IMR-90 (cell line): ENCODE measurements around the gene CRYBB1. TPM values are rescaled to one million over a fixed set of nuclear protein-coding genes. Genes with fewer than 3 reads are reported as not detected.

Experiments used
- ATAC-seq: fragments of 200-7000 bp; cut with Tn5 transposase; 2 replicates; pipeline ENCODE4 v1.9.1; 2020; ENCODE audit warnings: low read depth, mild to moderate bottlenecking, moderate library complexity
- BruUV-seq: library from RNA; stranded (reverse); fragments of 400-500 nt; replicated peaks from 2 replicates; lab custom pipeline; 2021; lab: Mats Ljungman, UMichigan
- CTCF ChIA-PET: fragments of 300-600 bp; formaldehyde crosslinking; extraction: SDS; loops from one replicate; lab custom pipeline; 2021; ENCODE audit warnings: antibody characterized with exemption; lab: Yijun Ruan, JAX
- POLR2A ChIA-PET: fragments of 300-600 bp; sonication (Branson Sonifier 250); formaldehyde crosslinking; loops from one replicate; lab custom pipeline; 2022; ENCODE audit warnings: antibody characterized with exemption; ENCODE audit not compliant: unreplicated experiment; lab: Charles Lee
- DNase-seq: peaks from one replicate; pipeline ENCODE4 v3.0.0; 2013
- H2AFZ ChIP-seq: replicated peaks from 2 replicates; pipeline ENCODE3; 2013; ENCODE audit warnings: low read length, mild to moderate bottlenecking; ENCODE audit not compliant: poor library complexity
- H2AK5ac ChIP-seq: 2 replicates; pipeline ENCODE4 v1.6.1; 2013; ENCODE audit warnings: low read depth, low read length, inconsistent platforms
- H2AK9ac ChIP-seq: replicated peaks from 2 replicates; pipeline ENCODE3; 2013; ENCODE audit warnings: mild to moderate bottlenecking, low read depth, low read length, moderate library complexity; ENCODE audit not compliant: poor library complexity
- H2BK120ac ChIP-seq: 2 replicates; pipeline ENCODE4 v1.6.1; 2013; ENCODE audit warnings: low read depth, low read length, inconsistent platforms
- H2BK15ac ChIP-seq: 3 replicates; pipeline ENCODE4 v1.6.1; 2013; ENCODE audit warnings: low read depth, low read length, inconsistent platforms
- H2BK20ac ChIP-seq: 2 replicates; pipeline ENCODE4 v1.6.1; 2013; ENCODE audit warnings: low read depth, mild to moderate bottlenecking, inconsistent platforms, low read length, moderate library complexity
- H2BK5ac ChIP-seq: 2 replicates; pipeline ENCODE4 v1.6.1; 2013; ENCODE audit warnings: mild to moderate bottlenecking, low read depth, low read length, inconsistent platforms; ENCODE audit not compliant: poor library complexity, severe bottlenecking
- H3K14ac ChIP-seq: replicated peaks from 2 replicates; pipeline ENCODE4 v1.6.1; 2013; ENCODE audit warnings: low read depth, low read length, inconsistent platforms
- H3K18ac ChIP-seq: 2 replicates; pipeline ENCODE4 v1.6.1; 2013; ENCODE audit warnings: low read depth, low read length, control low read depth
- H3K23ac ChIP-seq: 2 replicates; pipeline ENCODE4 v1.6.1; 2013; ENCODE audit warnings: low read depth, low read length, inconsistent platforms
- H3K27ac ChIP-seq: 2 replicates; pipeline ENCODE4 v1.5.1; 2013; ENCODE audit warnings: mild to moderate bottlenecking, control low read depth, low read length; ENCODE audit not compliant: insufficient read depth
- H3K27me3 ChIP-seq: 2 replicates; pipeline ENCODE4 v1.6.1; 2013; ENCODE audit warnings: low read length; ENCODE audit not compliant: control insufficient read depth, insufficient read depth
- H3K36me3 ChIP-seq: 2 replicates; pipeline ENCODE4 v1.6.1; 2013; ENCODE audit warnings: low read length, mixed read lengths; ENCODE audit not compliant: control insufficient read depth, insufficient read depth
- H3K4ac ChIP-seq: 2 replicates; pipeline ENCODE4 v1.6.1; 2013; ENCODE audit warnings: low read depth, low read length, inconsistent platforms
- H3K4me1 ChIP-seq: 2 replicates; pipeline ENCODE4 v1.6.1; 2013; ENCODE audit warnings: low read length, mixed read lengths; ENCODE audit not compliant: control insufficient read depth, insufficient read depth
- H3K4me2 ChIP-seq: 2 replicates; pipeline ENCODE4 v1.6.1; 2013; ENCODE audit warnings: low read depth, mild to moderate bottlenecking, control low read depth, low read length, moderate library complexity
- H3K4me3 ChIP-seq: 2 replicates; pipeline ENCODE4 v1.5.1; 2013; ENCODE audit warnings: low read depth, mild to moderate bottlenecking, control low read depth, low read length, moderate library complexity; ENCODE audit not compliant: insufficient read depth
- H3K56ac ChIP-seq: 2 replicates; pipeline ENCODE4 v1.6.1; 2013; ENCODE audit warnings: low read length, inconsistent platforms; ENCODE audit not compliant: insufficient read depth; ENCODE audit errors: extremely low read depth
- H3K79me1 ChIP-seq, 2 experiments: 2 replicates each; pipeline ENCODE4 v1.6.1; 2013; ENCODE audit warnings: low read length in 2 of 2, inconsistent platforms in 1 of 2, low read depth in 1 of 2
- H3K9ac ChIP-seq: 2 replicates; pipeline ENCODE4 v1.6.1; 2013; ENCODE audit warnings: low read depth, low read length, control low read depth
- H3K9me1 ChIP-seq: 2 replicates; pipeline ENCODE4 v1.6.1; 2013; ENCODE audit warnings: low read length, inconsistent platforms; ENCODE audit not compliant: insufficient read depth
- H3K9me3 ChIP-seq: 2 replicates; pipeline ENCODE4 v1.6.1; 2013; ENCODE audit warnings: low read length; ENCODE audit not compliant: control insufficient read depth, insufficient read depth
- H4K20me1 ChIP-seq: 2 replicates; pipeline ENCODE4 v1.6.1; 2013; ENCODE audit warnings: low read length, inconsistent platforms; ENCODE audit not compliant: insufficient read depth
- H4K5ac ChIP-seq: 2 replicates; pipeline ENCODE4 v1.6.1; 2013; ENCODE audit warnings: mild to moderate bottlenecking, low read depth, low read length, control low read depth
- H4K8ac ChIP-seq, 2 experiments: 2 replicates each; pipeline ENCODE4 v1.6.1; 2013; ENCODE audit warnings: low read depth in 2 of 2, low read length in 2 of 2, control low read depth in 1 of 2, inconsistent platforms in 1 of 2
- H4K91ac ChIP-seq: 2 replicates; pipeline ENCODE4 v1.6.1; 2013; ENCODE audit warnings: low read depth, low read length, inconsistent platforms; ENCODE audit not compliant: insufficient read depth
- BHLHE40 ChIP-seq: fragments of 150-350 bp; IDR thresholded peaks from 2 replicates; pipeline ENCODE4 v1.6.1; 2016; ENCODE audit warnings: mild to moderate bottlenecking, low read depth, low read length
- CEBPB ChIP-seq: IDR thresholded peaks from 2 replicates; pipeline ENCODE4 v1.6.1; 2012; ENCODE audit warnings: low read depth, low read length, improper control_type of control experiment
- CHD1 ChIP-seq: IDR thresholded peaks from 2 replicates; pipeline ENCODE4 v1.6.1; 2012; ENCODE audit warnings: low read depth, low read length, improper control_type of control experiment
- CTCF ChIP-seq: conservative IDR thresholded peaks from 2 replicates; pipeline ENCODE4 v1.5.1; 2012; ENCODE audit warnings: mild to moderate bottlenecking, low read depth, low read length, improper control_type of control experiment
- FOS ChIP-seq: fragments of 150-350 bp; IDR thresholded peaks from 2 replicates; pipeline ENCODE4 v1.6.1; 2016; ENCODE audit warnings: low read depth, low read length
- MAFK ChIP-seq: IDR thresholded peaks from 2 replicates; pipeline ENCODE4 v1.6.1; 2012; ENCODE audit warnings: low read depth, low read length, improper control_type of control experiment
- MAZ ChIP-seq: IDR thresholded peaks from 2 replicates; pipeline ENCODE4 v1.6.1; 2012; ENCODE audit warnings: low read depth, mild to moderate bottlenecking, low read length, improper control_type of control experiment, moderate library complexity, borderline replicate concordance
- MXI1 ChIP-seq: IDR thresholded peaks from 2 replicates; pipeline ENCODE4 v1.6.1; 2012; ENCODE audit warnings: low read depth, mild to moderate bottlenecking, low read length, moderate library complexity, borderline replicate concordance
- NFE2L2 ChIP-seq: fragments of 150-350 bp; IDR thresholded peaks from 2 replicates; pipeline ENCODE4 v1.6.1; 2016; ENCODE audit warnings: low read depth, mild to moderate bottlenecking, low read length
- POLR2A ChIP-seq: IDR thresholded peaks from 2 replicates; pipeline ENCODE4 v1.6.1; 2012; ENCODE audit warnings: mild to moderate bottlenecking, low read depth, low read length
- RAD21 ChIP-seq: IDR thresholded peaks from 2 replicates; pipeline ENCODE4 v1.6.1; 2012; ENCODE audit warnings: low read length, improper control_type of control experiment
- RCOR1 ChIP-seq: IDR thresholded peaks from 2 replicates; pipeline ENCODE4 v1.6.1; 2012; ENCODE audit warnings: mild to moderate bottlenecking, low read length, improper control_type of control experiment; ENCODE audit not compliant: insufficient replicate concordance
- RFX5 ChIP-seq: IDR thresholded peaks from 2 replicates; pipeline ENCODE4 v1.8.0; 2012; ENCODE audit warnings: low read depth, mild to moderate bottlenecking, low read length, moderate library complexity
- SMC3 ChIP-seq: fragments of 150-350 bp; IDR thresholded peaks from 2 replicates; pipeline ENCODE4 v1.6.1; 2016; ENCODE audit warnings: low read depth, mild to moderate bottlenecking, antibody characterized with exemption, low read length, moderate library complexity
- WGBS, 2 experiments: methylation state at CpG; one replicate each; pipeline versions ENCODE4 v1.1.5 to v1.1.7; 2013; ENCODE audit warnings: missing lambda C conversion rate in 2 of 2; ENCODE audit not compliant: insufficient read length in 1 of 2; ENCODE audit errors: extremely low coverage in 2 of 2; 5-methylcytosine and 5-hydroxymethylcytosine counted together
- dilution Hi-C: fragments of 300-500 bp; cut with HindIII; formaldehyde crosslinking; loops from one replicate; pipeline ENCODE4 v1.14.3; 2018; ENCODE audit warnings: low sequenced_read_pairs; ENCODE audit not compliant: unreplicated experiment
- in situ Hi-C: fragments of 300-500 bp; cut with MboI; formaldehyde crosslinking; loops from 3 replicates; pipeline ENCODE4 v1.14.3; 2019; ENCODE audit warnings: low sequenced_read_pairs, inconsistent platforms, mixed read lengths
- intact Hi-C: fragments of 100-400 bp; cut with micrococcal nuclease; formaldehyde crosslinking; loops from 2 replicates; pipeline ENCODE4 v1.10.0; 2022
- polyA plus RNA-seq, 3 experiments: library from polyadenylated mRNA; depleted of rRNA; stranded (reverse); fragments of >200 nt; gene quantifications; 2 replicates each; pipeline ENCODE4 v1.2.3, GENCODE V29; 2012; ENCODE audit warnings: low replicate concordance in 1 of 3
- total RNA-seq: library from RNA; depleted of rRNA; stranded (reverse); fragments of >200 nt; gene quantifications from 2 replicates; pipeline ENCODE4 v1.2.3, GENCODE V29; 2012
- TF ChIP-seq, protein P1 (sequence below): fragments of 150-350 bp; IDR thresholded peaks from 2 replicates; pipeline ENCODE4 v1.6.1; 2017; ENCODE audit warnings: mild to moderate bottlenecking, antibody characterized with exemption, low read length, low read depth
- TF ChIP-seq, protein P2 (sequence below): fragments of 150-350 bp; IDR thresholded peaks from 2 replicates; pipeline ENCODE4 v1.6.1; 2016; ENCODE audit warnings: low read depth, mild to moderate bottlenecking, low read length, moderate library complexity, borderline replicate concordance

CRYBB1 gene
- total and polyA plus RNA-seq, 2 of the 4 experiments (the other 2 are of a cell fraction): not detected

GRCh38 chr22:26556904-26557303 lies 60.9 kb downstream of the CRYBB1 start:
- no peak for ATAC-seq
- Histone ChIP-seq H3K14ac (no peak overlapping the region), H2BK5ac (no peak overlapping the region), H2AK5ac (peak overlapping the region; percentile 36; the same call in 1 of the 2 replicates), H4K8ac (no peak overlapping the region; a peak in 2 of 4 replicates), H3K4ac (peak overlapping the region; percentile 38; the same call in 1 of the 2 replicates), H3K9me3 (no peaks in the 10 kb centered on the region), H3K27me3 (no peaks in the 10 kb centered on the region), H3K9me1 (peaks cover 30% of the 10 kb centered on the region), H3K4me3 (no peak overlapping the region), H4K20me1 (no peaks in the 10 kb centered on the region; the same call in none of the 2 replicates), H3K4me1 (peaks cover 14% of the 10 kb centered on the region), H3K9ac (no peak overlapping the region), H2BK15ac (no peak overlapping the region), H3K18ac (no peak overlapping the region), H3K23ac (no peak overlapping the region), H4K91ac (no peak overlapping the region), H3K36me3 (no peaks in the 10 kb centered on the region), H4K5ac (no peak overlapping the region), H3K56ac (no peak overlapping the region), H2BK120ac (no peak overlapping the region), H2BK20ac (no peak overlapping the region), H2AK9ac (no peak overlapping the region), H3K79me1 (peaks cover 42 to 71% of the 10 kb centered on the region in 2 experiments), H3K4me2 (no peak overlapping the region), H3K27ac (no peak overlapping the region), H2AFZ (no peak overlapping the region)
- intact Hi-C loops (no loop called here), dilution Hi-C loops (no loop called here), in situ Hi-C loops (no loop called here)
- no peak for DNase-seq
- WGBS, 2 experiments: 100% methylated on average over 1 of the region's 5 CpGs; no CpG with 5 or more reads in 1 of the 2 experiments
- POLR2A ChIA-PET: no interaction called here
- TF ChIP-seq FOS: no peak
- no peak for TF ChIP-seq BHLHE40
- no peak for TF ChIP-seq RFX5
- TF ChIP-seq MAZ: no peak
- no peak for TF ChIP-seq MAFK
- no peak for TF ChIP-seq CEBPB
- TF ChIP-seq MXI1: no peak
- no peak for TF ChIP-seq CHD1
- TF ChIP-seq CTCF: no peak
- no peak for TF ChIP-seq SMC3
- no peak for TF ChIP-seq POLR2A
- TF ChIP-seq, protein P1, sequence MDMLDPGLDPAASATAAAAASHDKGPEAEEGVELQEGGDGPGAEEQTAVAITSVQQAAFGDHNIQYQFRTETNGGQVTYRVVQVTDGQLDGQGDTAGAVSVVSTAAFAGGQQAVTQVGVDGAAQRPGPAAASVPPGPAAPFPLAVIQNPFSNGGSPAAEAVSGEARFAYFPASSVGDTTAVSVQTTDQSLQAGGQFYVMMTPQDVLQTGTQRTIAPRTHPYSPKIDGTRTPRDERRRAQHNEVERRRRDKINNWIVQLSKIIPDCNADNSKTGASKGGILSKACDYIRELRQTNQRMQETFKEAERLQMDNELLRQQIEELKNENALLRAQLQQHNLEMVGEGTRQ: no peak
- no peak for TF ChIP-seq RAD21
- TF ChIP-seq, protein P2, sequence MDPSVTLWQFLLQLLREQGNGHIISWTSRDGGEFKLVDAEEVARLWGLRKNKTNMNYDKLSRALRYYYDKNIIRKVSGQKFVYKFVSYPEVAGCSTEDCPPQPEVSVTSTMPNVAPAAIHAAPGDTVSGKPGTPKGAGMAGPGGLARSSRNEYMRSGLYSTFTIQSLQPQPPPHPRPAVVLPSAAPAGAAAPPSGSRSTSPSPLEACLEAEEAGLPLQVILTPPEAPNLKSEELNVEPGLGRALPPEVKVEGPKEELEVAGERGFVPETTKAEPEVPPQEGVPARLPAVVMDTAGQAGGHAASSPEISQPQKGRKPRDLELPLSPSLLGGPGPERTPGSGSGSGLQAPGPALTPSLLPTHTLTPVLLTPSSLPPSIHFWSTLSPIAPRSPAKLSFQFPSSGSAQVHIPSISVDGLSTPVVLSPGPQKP: no peak
- TF ChIP-seq NFE2L2: no peak
- no peak for TF ChIP-seq RCOR1
- CTCF ChIA-PET: no interaction called here
- BruUV-seq: no TSS peak
